8988T (cell line): ENCODE data around the gene GTF2H4.
A peak's percentile ranks its signal among the peaks of the same experiment; 100 is the strongest.
"Not testable (repeated sequence)": the region's sequence is repeated elsewhere in the genome, so short reads cannot be mapped to it uniquely, and the experiment has no call there.

Source experiments
- DNase-seq: peaks from one replicate; pipeline ENCODE4 v3.0.0; 2011

Gene GTF2H4

GRCh38 chr6:30895343-30895742 lies 12.7 kb upstream of the GTF2H4 start:
- no peak for DNase-seq

GRCh38 chr6:30896541-30896940 lies 11.5 kb upstream of the GTF2H4 start:
- DNase-seq: no peak

GRCh38 chr6:30897882-30898281 lies 10.1 kb upstream of the GTF2H4 start:
- no peak for DNase-seq

DNA sequence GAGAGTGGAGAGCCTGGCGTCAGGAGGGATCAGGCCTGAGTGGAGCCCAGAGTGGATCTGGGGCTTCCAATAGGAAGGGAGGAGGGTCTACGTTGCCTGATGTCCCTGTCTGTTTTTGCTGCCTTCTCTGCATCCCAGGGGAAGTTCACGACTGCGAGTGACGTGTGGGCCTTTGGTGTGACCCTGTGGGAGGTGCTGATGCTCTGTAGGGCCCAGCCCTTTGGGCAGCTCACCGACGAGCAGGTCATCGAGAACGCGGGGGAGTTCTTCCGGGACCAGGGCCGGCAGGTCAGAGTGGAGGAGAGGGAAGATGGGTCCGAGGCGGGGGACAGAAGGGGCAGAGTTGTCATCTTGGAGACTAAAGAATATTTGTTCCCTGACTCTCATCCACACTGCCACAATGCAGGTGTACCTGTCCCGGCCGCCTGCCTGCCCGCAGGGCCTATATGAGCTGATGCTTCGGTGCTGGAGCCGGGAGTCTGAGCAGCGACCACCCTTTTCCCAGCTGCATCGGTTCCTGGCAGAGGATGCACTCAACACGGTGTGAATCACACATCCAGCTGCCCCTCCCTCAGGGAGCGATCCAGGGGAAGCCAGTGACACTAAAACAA lies 9.2 kb upstream of the GTF2H4 start:
- no peak for DNase-seq

DNA sequence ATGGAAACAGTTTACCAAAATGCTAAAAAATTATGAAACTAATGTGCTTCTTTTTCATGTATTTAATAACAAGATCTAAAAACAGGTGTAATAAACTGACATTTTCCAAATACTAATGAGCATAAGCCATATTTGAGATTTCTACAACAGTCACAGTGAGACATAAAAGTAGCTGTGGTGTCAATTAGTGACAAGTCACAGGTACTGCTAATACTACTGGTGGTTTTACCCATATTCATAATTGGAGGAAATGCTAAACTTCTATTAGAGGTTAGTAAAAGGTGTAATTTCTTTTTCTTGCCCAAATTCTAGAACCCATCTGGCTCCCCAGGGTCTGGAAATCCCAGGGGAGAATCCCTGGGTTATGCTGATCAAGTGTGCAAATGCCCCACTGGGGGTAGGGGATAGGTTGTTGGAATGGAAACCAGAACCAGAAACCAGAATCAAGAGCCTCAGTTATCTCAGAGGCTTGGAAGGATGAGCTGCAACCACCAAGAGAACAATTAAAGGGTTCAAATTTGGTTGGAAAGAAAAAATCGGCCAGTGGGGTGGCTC lies 7.1 kb upstream of the GTF2H4 start:
- no peak for DNase-seq

DNA sequence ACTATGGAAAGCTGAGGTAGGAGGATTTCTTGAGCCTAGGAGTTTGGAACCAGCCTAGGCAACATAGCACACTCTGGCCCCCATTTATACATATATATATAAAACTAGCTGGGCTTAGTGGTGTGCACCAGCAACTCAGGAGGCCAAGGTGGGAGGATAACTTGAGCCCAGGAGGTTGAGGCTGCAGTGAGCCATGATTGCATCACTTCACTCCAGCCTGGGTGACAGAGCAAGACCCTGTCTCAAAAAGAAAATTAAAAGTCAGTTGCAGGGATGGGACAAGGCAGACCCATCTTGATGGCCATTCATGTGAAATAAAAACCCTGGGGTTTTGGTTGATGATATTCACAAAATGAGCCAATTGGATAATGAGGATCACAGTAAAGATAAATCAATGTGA lies 6.6 kb upstream of the GTF2H4 start:
- DNase-seq: no peak

DNA sequence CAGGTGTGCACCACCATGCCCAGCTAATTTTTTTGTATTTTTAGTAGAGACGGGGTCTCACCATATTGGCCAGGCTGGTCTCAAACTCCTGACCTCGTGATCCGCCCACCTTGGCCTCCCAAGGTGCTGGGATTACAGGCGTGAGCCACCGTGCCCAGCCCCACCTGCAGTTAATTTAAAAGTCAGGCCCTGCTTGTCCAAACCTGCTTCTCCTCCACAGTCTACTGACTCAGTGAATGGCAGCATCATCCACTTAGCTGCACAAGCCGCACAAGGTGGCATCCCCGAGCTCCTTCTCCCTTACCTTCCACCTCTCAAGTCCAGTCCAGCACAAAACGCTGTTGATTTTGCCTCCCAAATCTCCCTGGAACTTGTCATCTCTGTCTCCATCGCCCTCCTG lies 5.8 kb upstream of the GTF2H4 start:
- DNase-seq: not testable (repeated sequence)

DNA sequence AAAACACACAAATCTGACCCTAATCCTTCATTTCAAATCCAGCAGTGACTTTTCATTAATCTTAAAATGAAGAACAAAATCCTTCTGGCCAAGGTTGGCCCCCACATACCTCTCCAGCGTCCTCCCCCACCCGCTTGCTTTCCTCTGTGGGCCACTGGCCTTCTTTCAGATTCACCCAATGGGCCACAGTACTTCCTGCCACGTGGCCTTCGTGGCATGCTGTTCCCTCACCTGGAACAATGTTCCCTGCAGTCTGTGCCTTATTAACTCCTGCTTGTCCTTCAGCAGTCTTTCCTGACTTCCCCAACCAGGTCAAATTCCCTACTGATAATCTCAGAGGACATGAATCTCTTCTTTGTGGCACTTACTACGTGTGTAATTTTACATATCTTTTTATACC lies 5.3 kb upstream of the GTF2H4 start:
- DNase-seq: no peak

- DNase-seq: no peak
Observed at GRCh38 chr6:30903236-30903635, 4.8 kb upstream of the GTF2H4 start.

DNA sequence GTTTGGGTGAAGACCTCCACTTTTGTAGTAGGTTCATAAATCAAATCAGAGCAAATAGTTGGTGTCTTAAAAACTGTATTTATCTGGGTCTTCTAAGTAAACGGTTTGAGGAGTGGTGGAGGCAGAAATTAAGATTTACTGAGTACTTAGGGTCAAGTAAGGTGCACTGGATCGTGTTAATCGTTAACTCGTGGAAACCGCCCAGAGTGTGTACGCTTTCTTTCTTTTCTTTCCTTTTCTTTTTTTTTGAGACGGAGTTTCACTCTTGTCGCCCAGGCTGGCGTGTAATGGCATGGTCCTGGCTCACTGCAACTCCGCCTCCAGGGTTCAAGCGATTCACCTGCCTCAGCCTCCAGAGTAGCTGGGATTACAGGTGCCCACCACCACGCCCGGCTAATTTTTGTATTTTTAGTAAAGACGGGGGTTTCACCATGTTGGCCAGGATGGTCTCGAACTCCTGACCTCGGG lies 683 bp upstream of the GTF2H4 start:
- not testable (repeated sequence) for DNase-seq

GRCh38 chr6:30908700-30909099 lies 693 bp downstream of the GTF2H4 start:
- DNase-seq: no peak

DNA sequence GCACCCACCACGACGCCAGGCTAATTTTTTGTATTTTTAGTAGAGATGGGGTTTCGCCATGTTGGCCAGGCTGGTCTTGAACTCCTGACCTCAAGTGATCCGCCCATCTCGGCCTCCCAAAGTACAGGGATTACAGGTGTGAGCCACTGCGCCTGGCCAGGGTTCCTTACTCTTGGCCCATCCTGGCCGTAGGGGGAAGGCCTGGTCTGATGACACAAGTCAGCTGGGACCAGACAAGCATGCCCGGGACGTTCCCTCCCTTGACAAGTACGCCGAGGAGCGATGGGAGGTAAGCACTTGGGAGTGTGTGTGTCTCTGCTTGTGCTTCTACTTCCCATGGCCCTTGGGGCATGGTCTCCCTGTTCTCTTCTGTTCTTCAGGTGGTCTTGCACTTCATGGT lies 2.5 kb downstream of the GTF2H4 start:
- DNase-seq: not testable (repeated sequence)

DNA sequence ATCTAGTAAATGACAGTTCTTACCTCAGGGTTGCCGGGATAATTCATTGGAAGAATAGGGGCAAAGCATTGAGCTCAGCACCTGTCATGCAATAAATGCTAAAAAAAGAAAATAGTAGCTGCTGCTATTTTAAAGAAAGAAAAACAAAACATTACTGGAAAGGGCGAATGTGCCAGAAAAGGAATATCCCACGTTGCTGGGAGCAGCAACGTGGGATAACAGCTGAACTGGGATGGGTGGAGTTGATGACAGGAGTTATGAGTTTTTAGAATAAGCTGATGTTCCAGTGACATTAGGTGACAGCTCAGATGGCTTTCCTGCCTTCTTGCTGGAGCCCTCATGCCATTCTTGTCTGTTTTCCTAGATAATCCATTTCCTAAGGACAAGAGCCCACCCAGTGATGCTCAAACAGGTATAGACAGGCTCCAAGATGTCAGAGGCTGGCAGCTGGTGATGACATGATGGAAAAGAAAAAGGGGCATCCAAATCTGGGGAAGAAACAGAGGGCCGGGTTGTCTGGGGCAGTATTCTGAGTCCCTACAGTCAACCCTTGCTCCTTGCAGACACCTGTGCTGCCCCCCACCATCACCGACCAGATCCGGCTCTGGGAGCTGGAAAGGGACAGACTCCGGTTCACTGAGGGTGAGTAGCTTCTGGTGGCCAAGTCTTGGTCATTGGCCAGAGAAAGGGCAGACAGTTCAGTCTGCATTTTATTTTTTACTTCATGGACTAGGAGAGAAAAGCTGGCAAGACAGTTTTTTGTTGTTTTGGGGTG lies 4.9 kb downstream of the GTF2H4 start:
- DNase-seq: no peak

GRCh38 chr6:30913721-30914075 lies 5.7 kb downstream of the GTF2H4 start:
- peak; percentile 53 for DNase-seq

- DNase-seq: peak; percentile 98
Observed at GRCh38 chr6:30914076-30914853, 6.3 kb downstream of the GTF2H4 start, which contains the start of gene VARS2. Gene VARS2, plus strand, starts transcription at chr6:30914238. Its CDS starts 599 bp downstream, at chr6:30914837.

GRCh38 chr6:30914854-30915590 lies 7.0 kb downstream of the GTF2H4 start:
- no peak for DNase-seq

- DNase-seq: peak; percentile 89
Observed at GRCh38 chr6:30915591-30915946, 7.6 kb downstream of the GTF2H4 start.

GRCh38 chr6:30917041-30917440 lies 9.0 kb downstream of the GTF2H4 start:
- DNase-seq: no peak

DNA sequence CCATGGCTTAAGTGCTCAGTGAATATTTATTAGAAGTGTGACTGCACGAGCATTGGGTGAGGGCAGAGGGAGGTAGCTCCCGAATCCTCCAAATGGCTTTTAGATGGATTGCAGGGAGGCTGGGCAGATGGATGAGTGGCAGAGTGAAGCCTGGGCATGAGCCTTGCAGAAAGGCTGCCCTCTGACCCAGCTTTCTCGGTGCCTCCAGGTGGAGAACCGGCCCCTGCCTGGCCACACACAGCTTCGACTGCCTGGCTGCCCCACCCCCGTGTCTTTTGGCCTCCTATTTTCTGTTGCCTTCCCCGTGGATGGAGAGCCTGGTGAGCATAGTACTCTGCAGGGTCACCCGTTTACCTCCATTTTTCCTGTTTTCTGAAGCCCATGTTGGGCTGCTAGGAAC lies 9.5 kb downstream of the GTF2H4 start:
- DNase-seq: no peak

DNA sequence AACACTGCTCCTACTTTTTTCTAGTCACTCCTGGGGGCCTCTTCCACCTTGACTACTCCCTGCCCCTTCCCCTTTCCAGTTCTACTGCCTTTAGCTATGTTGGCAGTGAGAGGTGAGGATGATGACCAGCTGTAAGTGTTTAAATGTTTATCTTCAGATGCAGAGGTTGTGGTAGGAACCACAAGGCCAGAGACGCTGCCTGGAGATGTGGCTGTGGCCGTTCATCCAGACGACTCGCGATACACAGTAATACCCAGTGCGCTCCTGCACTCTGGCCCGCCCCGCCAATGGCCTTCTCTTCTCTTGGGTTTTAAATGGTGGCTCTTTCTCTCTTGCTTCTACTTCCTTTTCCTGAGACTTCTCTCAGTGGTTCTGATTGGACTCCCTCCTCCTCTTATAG lies 10.7 kb downstream of the GTF2H4 start:
- DNase-seq: no peak

DNA sequence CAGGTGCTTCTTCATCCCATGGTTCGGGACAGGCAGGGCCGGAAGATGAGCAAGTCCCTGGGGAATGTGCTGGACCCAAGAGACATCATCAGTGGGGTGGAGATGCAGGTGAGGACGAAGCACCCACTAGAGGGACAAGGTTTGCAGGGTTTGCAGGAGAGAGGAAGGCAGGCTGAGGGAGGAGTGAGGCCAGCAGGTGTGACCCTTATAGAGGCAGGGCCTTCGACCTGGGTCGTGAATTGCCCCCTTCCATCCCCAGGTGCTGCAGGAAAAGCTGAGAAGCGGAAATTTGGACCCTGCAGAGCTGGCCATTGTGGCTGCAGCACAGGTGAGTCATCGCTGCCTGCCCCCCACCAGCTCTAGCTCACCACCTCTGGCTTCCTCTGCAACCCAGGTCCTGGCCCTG lies 14.4 kb downstream of the GTF2H4 start:
- peak; percentile 61 for DNase-seq

DNA sequence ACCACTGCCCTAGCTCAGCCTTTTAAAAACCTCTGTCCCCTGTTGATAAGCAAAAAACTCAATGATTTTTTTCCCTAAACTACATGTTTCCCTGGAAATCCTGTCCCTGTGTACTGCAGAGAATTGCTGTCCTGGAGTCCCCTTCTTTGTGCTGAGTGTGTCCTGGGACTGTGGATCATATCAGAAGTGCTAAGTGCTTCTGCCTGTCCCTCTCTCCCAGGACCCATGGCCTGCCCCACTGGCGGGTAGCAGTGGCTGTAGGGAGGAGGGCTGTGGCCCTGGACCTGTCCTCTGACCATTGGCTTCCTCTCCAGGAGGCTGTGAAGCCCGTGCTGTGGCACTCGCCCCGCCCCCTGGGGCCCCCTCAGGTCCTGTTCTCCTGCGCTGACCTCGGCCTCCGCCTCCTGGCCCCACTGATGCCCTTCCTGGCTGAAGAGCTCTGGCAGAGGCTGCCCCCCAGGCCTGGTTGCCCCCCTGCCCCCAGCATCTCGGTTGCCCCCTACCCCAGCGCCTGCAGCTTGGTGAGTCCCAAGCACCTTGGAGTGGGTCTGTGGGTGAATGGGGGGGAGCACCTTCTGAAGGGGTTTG lies 16.1 kb downstream of the GTF2H4 start:
- DNase-seq: not testable (repeated sequence)
